SKM-1 treated with dmso at 0.1 percent for 144 hours (cell line): ENCODE data around the gene DLG1.
A peak's percentile ranks its signal among the peaks of the same experiment; 100 is the strongest.
"Not testable (repeated sequence)": the region's sequence is repeated elsewhere in the genome, so short reads cannot be mapped to it uniquely, and the experiment has no call there.

Experiments
- DNase-seq: peaks from one replicate; lab custom pipeline; 2025; ENCODE audit not compliant: unreplicated experiment; lab: John Stamatoyannopoulos, UW

Gene DLG1

GRCh38 chr3:197035577-197035976 is 262.8 kb downstream of the DLG1 start:
- DNase-seq, result no peak

GRCh38 chr3:197034778-197035177 is 263.6 kb downstream of the DLG1 start:
- DNase-seq, result not testable (repeated sequence)

GRCh38 chr3:197033764-197034163 is 264.6 kb downstream of the DLG1 start:
- DNase-seq, result not testable (repeated sequence)

- DNase-seq, result no peak
Observed at GRCh38 chr3:197031315-197032285, 266.8 kb downstream of the DLG1 start.

GRCh38 chr3:197030379-197031314 is 267.8 kb downstream of the DLG1 start:
- no peak for DNase-seq

GRCh38 chr3:197029511-197030167 is 268.8 kb downstream of the DLG1 start, which contains the start of gene MELTF:
Gene MELTF (minus strand): TSS chr3:197029817. CDS start chr3:197029702, 115 bp downstream.
- peak; percentile 61 for DNase-seq

- no peak for DNase-seq
Observed at GRCh38 chr3:197028728-197029510, 269.5 kb downstream of the DLG1 start.

- DNase-seq, result no peak
Observed at GRCh38 chr3:197027896-197028727, 270.3 kb downstream of the DLG1 start.

GRCh38 chr3:197027151-197027895 is 271.1 kb downstream of the DLG1 start:
- DNase-seq, result no peak

- no peak for DNase-seq
Observed at GRCh38 chr3:197026481-197026866, 271.9 kb downstream of the DLG1 start.

- no peak for DNase-seq
Observed at GRCh38 chr3:197025736-197026480, 272.5 kb downstream of the DLG1 start.

- no peak for DNase-seq
Observed at GRCh38 chr3:197024881-197025735, 273.3 kb downstream of the DLG1 start.

- no peak for DNase-seq
Observed at GRCh38 chr3:197023998-197024651, 274.3 kb downstream of the DLG1 start.

GRCh38 chr3:197023241-197023997 is 275.0 kb downstream of the DLG1 start:
- DNase-seq, result no peak

GRCh38 chr3:197022405-197023231 is 275.8 kb downstream of the DLG1 start:
- DNase-seq, result no peak
